Non-pigmented ciliary epithelial cell (primary cell): ENCODE data around the gene ZXDC.
A peak's percentile ranks its signal among the peaks of the same experiment; 100 is the strongest.

ENCODE experiments used
- DNase-seq: peaks from one replicate; pipeline ENCODE4 v3.0.0-alpha.2; 2010; ENCODE audit warnings: low read depth

Gene ZXDC

DNA sequence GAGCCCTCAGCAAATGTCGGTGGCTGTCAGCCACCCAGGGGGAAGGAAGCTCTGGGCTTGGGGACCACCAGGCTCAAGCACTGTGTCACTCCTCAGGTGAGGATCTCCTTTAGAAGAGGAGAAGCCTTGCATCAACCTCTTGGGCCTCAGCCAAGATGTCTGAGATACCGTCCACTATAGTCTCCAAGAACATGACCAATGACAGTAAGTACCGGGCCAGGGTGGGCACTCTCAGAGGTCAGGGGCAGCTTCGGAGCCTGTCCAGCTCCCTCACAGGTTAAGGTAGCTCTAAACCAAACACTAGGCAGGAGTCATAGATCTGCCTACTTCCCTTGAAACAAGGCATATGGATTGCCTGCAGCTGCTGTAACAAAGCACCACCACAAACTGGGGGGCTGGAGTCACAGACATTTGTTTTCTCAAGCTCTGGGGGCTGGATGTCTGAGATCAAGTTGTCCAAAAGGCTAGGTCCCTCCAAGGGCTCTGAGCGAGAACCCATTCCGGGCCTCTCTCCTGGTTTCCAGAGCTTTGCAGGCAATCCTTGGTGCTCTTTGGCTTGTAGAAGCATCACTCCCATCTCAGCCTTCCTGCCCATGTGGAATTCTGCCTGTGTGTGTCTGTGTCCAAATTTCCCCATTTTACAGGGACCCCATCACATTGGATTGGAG lies 79.7 kb downstream of the ZXDC start:
- no peak for DNase-seq

DNA sequence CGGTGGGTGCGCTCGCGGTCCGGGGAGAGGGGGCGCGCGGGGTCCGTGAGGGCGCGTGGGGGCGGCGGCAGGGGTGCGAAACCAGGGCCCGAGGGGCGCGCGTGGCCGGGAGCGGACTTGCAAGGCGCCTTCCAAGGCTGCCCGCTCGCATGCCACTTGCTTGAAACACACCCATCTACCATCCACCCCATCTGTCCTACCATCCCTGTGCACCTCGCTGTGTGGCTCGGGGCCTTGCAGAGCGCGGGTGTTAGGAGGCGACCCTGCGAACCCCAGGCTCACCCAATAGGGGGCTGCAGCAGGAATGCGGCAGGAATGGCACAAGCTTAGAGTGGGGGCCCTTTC lies 80.7 kb downstream of the ZXDC start:
- no peak for DNase-seq

DNA sequence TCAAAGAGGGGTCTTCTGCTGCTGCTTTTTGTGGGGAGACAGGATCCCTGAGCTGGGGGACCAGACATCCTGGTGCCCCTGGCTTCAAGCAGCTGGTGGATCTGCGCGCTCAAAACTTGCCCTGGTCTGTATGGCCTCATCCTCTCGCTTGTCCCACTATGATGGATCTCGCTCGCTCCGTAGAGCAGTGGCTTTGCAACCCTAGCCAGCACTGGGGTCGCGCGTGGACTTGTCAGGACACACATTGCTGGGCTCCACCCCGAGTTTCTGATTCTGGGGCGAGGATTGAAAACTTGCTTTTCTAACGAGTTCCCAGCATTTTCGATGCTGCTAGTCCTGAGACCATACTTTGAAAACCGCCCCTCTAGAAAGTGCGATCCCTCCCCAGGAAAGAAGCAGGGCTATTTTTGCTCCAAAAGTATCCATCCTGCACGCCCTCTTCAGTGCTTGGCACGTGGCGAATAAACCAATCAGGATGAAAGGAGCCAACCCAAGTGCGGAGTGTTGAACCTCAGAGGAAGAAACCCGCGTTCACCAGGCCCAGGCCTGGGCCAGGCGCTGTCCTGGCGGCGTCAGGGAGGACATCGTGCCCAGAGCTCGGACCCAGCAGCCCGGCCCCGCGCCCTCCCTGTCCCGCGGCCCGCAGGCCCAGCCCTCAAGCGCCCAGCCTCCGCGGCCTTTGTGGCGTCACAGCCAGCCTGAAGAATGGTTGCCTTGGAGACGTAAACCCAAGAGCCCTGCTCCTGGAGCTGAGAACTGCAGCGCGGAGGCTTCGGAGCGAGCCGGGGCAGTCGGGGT lies 81.3 kb downstream of the ZXDC start, which contains the start of gene CFAP100:
Gene CFAP100 (plus strand): TSS at position 731 of the 798 bp plus-strand sequence. CDS start 1,092 bp downstream, outside the sequence.
- no peak for DNase-seq

DNA sequence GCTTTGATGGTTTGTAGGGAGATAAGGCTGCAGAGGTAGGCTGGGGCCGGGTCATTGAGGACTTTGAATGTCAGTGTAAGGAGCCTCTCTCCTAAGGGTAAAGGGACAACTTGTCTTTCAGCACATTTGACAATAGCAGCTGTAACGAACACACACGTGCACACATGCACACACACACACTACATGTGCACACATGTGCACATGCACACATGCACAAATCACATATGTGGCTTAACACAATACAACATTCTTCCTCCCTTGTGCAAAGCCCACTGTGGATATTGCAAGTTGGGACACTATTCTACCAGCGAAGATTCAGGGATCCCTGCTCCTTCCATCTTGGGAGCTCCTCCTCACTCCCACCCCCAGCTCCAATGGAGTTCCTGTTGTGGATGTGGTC lies 82.1 kb downstream of the ZXDC start:
- DNase-seq: no peak

DNA sequence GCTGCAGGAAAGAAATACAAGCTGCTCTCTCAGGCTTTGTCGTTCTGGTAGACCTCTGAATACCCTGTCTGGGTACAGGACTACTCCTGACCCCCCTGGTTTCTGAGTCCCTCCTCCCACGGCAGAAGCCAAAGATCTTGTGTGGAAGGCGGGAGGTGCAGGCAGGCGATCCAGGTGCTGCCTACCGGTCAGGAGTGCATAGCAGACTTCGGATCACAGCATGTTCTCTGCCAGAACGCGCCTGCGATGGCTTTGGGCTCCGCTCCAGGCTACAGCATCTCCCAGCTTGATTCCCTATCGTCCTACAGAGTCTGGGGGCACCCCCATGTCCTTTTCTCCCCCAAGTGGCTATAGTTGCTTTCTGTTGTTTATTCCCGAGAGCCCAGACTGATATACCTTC lies 83.4 kb downstream of the ZXDC start:
- DNase-seq: no peak

DNA sequence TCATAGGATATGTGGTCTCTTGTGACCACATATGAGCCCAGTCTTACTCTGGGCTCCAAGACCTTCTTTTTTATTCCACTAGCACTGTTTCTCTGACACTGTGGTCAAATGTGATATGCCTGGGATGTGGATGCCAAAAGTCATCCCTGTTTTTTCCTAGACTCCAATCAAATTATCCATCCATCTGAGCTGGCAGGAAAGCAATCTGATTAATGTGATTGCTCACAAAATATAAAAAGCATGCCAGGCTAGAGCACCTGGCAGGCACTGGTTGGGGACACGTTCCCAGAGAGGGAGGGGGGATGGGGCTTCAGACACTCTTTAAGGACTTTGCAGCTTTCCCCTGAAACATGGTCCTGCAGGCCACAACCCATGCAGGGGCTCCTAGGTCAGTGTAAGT lies 84.1 kb downstream of the ZXDC start:
- DNase-seq: no peak

DNA sequence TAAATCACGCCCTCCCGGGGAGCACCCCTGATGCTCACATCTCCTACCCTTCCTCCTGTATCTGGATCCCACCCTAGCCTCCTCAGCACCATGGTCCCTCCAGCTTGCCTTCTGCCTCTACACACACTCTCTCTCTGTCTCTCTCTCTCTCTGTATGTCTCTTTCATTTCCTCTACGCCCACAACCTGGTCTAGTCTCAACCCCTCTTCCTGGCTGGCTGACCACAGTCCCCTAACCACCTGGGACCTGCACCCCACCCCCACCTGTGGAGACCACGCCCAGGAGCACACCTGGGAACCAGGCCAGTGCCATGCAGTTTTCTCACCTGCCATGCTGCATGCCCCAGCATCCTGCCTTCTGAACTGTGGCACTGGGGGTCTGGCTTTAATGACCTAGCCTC lies 84.9 kb downstream of the ZXDC start:
- no peak for DNase-seq

DNA sequence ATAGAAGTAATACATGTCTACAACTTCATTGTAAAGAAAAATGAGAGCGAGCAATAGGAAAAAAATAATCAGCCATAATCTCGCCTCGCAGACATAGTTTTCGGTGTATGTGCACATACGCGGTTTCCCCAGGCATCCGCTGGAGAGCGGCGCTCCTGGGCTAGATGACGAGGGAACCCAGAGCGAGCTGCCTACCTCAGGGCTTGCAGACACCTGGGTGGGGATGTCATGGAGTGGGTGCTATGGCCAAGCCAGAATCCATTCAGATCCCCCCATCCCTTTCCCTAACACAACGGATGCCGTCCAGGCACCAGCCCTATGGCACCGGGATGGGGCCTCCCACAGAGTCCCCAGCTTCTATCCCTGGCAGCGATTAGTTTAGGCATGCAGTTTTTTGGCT lies 85.5 kb downstream of the ZXDC start:
- DNase-seq: no peak

DNA sequence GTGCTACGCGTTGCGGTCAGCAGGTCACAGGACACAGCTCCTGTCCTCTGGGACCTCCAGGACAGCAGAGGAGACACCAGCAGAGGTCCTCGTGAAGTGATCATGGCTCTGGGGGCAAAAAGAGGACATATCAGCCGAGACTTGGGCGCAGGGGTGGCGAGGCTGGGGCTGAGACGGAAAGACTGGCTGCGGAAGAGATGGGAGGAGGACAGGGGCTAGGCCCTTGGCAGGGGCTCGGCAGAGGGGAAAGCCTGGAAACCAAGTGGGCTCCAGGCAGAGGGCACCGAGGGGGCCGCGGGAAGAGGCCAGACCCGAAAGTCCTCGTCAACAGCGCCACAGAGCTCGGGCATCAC lies 85.9 kb downstream of the ZXDC start:
- no peak for DNase-seq

DNA sequence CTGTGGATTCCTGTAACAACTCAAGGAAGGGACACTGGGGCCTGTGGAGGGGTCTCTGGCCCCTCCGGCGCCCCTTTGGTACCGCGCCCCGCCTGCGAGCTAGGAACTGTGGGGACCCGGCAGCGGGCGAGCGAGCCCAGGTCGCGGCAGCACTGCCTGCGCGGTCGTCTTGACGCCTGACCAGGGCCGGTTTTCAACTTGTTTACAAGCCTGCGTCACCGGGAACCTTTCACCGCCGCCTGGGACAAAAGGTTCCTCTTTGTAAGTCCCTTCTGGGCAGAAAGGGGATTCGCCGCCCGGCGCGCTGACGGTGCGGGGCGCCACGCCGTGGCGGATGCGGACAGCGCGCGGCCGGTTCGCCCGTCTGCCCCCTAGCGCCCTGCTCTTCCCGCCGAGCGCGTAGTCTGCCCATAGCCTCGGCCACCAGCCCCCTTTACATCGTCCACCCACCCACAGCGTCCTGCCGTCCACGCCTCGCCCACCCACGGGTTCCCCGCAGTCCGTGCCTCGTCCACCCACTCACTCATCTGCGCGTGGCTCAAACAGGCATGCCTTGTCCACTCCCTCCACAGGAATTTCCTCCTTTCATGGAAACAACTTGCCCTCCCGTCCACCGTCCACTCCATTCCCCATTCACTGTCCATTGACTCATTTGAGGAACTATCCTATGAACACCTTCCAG lies 86.4 kb downstream of the ZXDC start:
- peak; percentile 4 for DNase-seq
